ENCODE data around the gene IFI27. TPM values are rescaled to one million over a fixed set of nuclear protein-coding genes. Genes with fewer than 3 reads are reported as not detected.

IFI27 gene
- total RNA-seq, 1 experiment from 2014 or later: 2.3 TPM

DNA sequence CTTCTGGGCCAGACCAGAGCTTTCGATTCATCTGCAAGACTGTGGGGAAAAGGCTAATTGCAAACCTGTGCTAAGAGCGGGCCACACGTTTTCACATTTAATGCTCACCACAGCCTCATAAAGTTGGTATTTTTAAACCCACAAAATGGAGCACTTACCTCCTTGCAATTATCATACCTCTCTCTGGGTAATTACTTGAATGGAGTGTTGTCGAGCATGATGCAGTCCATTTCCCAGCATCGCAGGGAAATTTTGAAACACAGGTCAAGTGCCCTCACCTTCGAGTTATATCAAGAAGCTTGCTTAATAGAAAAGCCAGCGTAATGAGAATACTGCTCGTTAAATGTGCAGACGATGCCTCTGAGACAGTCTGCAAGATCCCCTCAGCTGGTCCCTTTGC, 27.7 kb downstream of the IFI27 start:
- no peaks in the 10 kb centered on the region for H3K4me1 ChIP-seq (ENCODE audit: control insufficient read depth, insufficient read depth, low read length)
- in situ Hi-C loops (cut with HindIII; ENCODE audit: low pct_unique_long_range_greater_than_20kb, low sequenced_read_pairs): no loop called here

DNA sequence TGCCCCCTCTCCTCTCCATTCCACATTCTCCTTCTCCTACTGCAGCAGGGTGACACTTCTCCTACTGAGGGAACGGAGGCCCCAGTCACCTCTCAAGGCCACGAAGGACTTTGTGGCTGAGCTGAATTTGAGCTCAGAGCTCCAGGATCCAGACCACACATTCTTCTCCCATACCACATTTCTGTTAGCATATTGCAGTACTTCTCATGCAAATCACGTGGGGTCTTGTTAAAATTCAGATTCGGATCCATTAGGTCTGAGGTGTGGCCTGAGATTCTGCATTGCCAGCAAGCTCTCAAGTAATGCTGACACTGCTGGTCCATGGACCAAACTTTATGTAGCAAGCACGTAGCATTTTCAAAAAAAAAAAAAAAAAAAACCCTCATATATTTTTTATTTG, 28.5 kb downstream of the IFI27 start:
- DNase-seq (ENCODE audit: low read depth, low spot score): no peak
- in situ Hi-C loops (cut with HindIII; ENCODE audit: low pct_unique_long_range_greater_than_20kb, low sequenced_read_pairs): no loop called here
- H3K27ac ChIP-seq (ENCODE audit: low read length): no peak overlapping the region
- H3K36me3 ChIP-seq (ENCODE audit: control insufficient read depth, insufficient read depth, low read length): no peaks in the 10 kb centered on the region
- ChIA-PET CTCF (interaction anchor here (1.9 kb wide), 1 partner anchor 103 kb away, joined by 7 read pairs; no protein-coding TSS in a partner anchor), POLR2A (interaction anchor here (0.6 kb wide), 1 partner anchor 92 kb away, joined by 9 read pairs; no protein-coding TSS in a partner anchor)
- intact Hi-C loops (cut with micrococcal nuclease; ENCODE audit: unreplicated experiment): loop anchor here (5.0 to 10.0 kb wide), 2 partner anchors 87 to 204 kb away; no protein-coding TSS in a partner anchor
- H3K4me1 ChIP-seq (ENCODE audit: control insufficient read depth, insufficient read depth, low read length): no peaks in the 10 kb centered on the region
- H3K9me3 ChIP-seq (ENCODE audit: control insufficient read depth, insufficient read depth, low read depth, low read length): no peaks in the 10 kb centered on the region
- ATAC-seq: no peak
- BruUV-seq (replicated peaks): no TSS peak
- no peaks in the 10 kb centered on the region for H3K27me3 ChIP-seq (ENCODE audit: control insufficient read depth, insufficient read depth, low read length)
- H3K4me3 ChIP-seq (ENCODE audit: low read depth in 2 of 2, low read length in 2 of 2): no peak overlapping the region
- TF ChIP-seq SIN3A (IDR thresholded peaks at IDR 0.05; ENCODE audit: borderline replicate concordance, insufficient read depth, low read depth, low read length): no peak
- TF ChIP-seq TCF7L2 (IDR thresholded peaks at IDR 0.05; ENCODE audit: low read depth, low read length): no peak
- TF ChIP-seq, protein P1, sequence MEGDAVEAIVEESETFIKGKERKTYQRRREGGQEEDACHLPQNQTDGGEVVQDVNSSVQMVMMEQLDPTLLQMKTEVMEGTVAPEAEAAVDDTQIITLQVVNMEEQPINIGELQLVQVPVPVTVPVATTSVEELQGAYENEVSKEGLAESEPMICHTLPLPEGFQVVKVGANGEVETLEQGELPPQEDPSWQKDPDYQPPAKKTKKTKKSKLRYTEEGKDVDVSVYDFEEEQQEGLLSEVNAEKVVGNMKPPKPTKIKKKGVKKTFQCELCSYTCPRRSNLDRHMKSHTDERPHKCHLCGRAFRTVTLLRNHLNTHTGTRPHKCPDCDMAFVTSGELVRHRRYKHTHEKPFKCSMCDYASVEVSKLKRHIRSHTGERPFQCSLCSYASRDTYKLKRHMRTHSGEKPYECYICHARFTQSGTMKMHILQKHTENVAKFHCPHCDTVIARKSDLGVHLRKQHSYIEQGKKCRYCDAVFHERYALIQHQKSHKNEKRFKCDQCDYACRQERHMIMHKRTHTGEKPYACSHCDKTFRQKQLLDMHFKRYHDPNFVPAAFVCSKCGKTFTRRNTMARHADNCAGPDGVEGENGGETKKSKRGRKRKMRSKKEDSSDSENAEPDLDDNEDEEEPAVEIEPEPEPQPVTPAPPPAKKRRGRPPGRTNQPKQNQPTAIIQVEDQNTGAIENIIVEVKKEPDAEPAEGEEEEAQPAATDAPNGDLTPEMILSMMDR (IDR thresholded peaks at IDR 0.05): no peak
- TF ChIP-seq, protein P2, sequence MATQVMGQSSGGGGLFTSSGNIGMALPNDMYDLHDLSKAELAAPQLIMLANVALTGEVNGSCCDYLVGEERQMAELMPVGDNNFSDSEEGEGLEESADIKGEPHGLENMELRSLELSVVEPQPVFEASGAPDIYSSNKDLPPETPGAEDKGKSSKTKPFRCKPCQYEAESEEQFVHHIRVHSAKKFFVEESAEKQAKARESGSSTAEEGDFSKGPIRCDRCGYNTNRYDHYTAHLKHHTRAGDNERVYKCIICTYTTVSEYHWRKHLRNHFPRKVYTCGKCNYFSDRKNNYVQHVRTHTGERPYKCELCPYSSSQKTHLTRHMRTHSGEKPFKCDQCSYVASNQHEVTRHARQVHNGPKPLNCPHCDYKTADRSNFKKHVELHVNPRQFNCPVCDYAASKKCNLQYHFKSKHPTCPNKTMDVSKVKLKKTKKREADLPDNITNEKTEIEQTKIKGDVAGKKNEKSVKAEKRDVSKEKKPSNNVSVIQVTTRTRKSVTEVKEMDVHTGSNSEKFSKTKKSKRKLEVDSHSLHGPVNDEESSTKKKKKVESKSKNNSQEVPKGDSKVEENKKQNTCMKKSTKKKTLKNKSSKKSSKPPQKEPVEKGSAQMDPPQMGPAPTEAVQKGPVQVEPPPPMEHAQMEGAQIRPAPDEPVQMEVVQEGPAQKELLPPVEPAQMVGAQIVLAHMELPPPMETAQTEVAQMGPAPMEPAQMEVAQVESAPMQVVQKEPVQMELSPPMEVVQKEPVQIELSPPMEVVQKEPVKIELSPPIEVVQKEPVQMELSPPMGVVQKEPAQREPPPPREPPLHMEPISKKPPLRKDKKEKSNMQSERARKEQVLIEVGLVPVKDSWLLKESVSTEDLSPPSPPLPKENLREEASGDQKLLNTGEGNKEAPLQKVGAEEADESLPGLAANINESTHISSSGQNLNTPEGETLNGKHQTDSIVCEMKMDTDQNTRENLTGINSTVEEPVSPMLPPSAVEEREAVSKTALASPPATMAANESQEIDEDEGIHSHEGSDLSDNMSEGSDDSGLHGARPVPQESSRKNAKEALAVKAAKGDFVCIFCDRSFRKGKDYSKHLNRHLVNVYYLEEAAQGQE (IDR thresholded peaks at IDR 0.05; ENCODE audit: insufficient read depth in 1 of 2, low read depth in 2 of 2, low read length in 1 of 2): no peak

More for the DNA sequence above, 27.7 kb downstream of the IFI27 start:
- no peaks in the 10 kb centered on the region for H3K27me3 ChIP-seq (ENCODE audit: control insufficient read depth, insufficient read depth, low read length)
- no peaks in the 10 kb centered on the region for H3K9me3 ChIP-seq (ENCODE audit: control insufficient read depth, insufficient read depth, low read depth, low read length)
- no peak for DNase-seq (ENCODE audit: low read depth, low spot score)
- no peak for TF ChIP-seq POLR2AphosphoS5 (IDR thresholded peaks at IDR 0.05; ENCODE audit: low read depth, low read length)
- no peak for TF ChIP-seq SIN3A (IDR thresholded peaks at IDR 0.05; ENCODE audit: borderline replicate concordance, insufficient read depth, low read depth, low read length)
- TF ChIP-seq, protein P1 (IDR thresholded peaks at IDR 0.05): no peak
- no peak for TF ChIP-seq TCF7L2 (IDR thresholded peaks at IDR 0.05; ENCODE audit: low read depth, low read length)
- TF ChIP-seq, protein P2 (IDR thresholded peaks at IDR 0.05; ENCODE audit: insufficient read depth in 1 of 2, low read depth in 2 of 2, low read length in 1 of 2): no peak
- H3K36me3 ChIP-seq (ENCODE audit: control insufficient read depth, insufficient read depth, low read length): no peaks in the 10 kb centered on the region
- no peak for ATAC-seq
- BruUV-seq (replicated peaks): no TSS peak
- H3K27ac ChIP-seq (ENCODE audit: low read length): no peak overlapping the region
- CTCF ChIA-PET: interaction anchor here (1.9 kb wide), 1 partner anchor 102 kb away, joined by 7 read pairs; no protein-coding TSS in a partner anchor
- intact Hi-C loops (cut with micrococcal nuclease; ENCODE audit: unreplicated experiment): loop anchor here (5.0 to 10.0 kb wide), 2 partner anchors 86 to 203 kb away; no protein-coding TSS in a partner anchor
- H3K4me3 ChIP-seq (ENCODE audit: low read depth in 2 of 2, low read length in 2 of 2): no peak overlapping the region
- POLR2A ChIA-PET: no interaction called here

Measured in Panc1 (cell line).